ENCODE measurements around the gene POLR3G.

- TF ChIP-seq CTCF (IDR thresholded peaks at IDR 0.05) (no peak), POLR2A (IDR thresholded peaks at IDR 0.05) (no peak)
Observed at GRCh38 chr5:90545511-90545910, 70.8 kb downstream of the POLR3G start.

Data from vagina (tissue), 2 donors.